Testis (tissue), 3 donors: ENCODE measurements around the gene PIP5K1A. TPM values are rescaled to one million over a fixed set of nuclear protein-coding genes. Genes with fewer than 3 reads are reported as not detected.
"Not testable (repeated sequence)": the region's sequence is repeated elsewhere in the genome, so short reads cannot be mapped to it uniquely, and the experiment has no call there.

ENCODE experiments used
- DNase-seq: peaks from one replicate; pipeline ENCODE4 v3.0.0-alpha.2; 2019
- H3K27ac ChIP-seq, 2 donors: fragments of 200-600 bp; sonication (generic); one replicate each; pipeline ENCODE4 v1.5.1; 2019
- H3K27me3 ChIP-seq: fragments of 200-600 bp; sonication (generic); one replicate; pipeline ENCODE4 v1.5.1; 2019
- H3K36me3 ChIP-seq: fragments of 200-600 bp; sonication (generic); one replicate; pipeline ENCODE4 v1.5.1; 2017; ENCODE audit warnings: low read depth; ENCODE audit errors: missing control alignments
- H3K4me1 ChIP-seq: fragments of 200-600 bp; sonication (generic); one replicate; pipeline ENCODE4 v1.5.1; 2019
- H3K4me3 ChIP-seq, 2 donors: fragments of 200-600 bp; sonication (generic); one replicate each; pipeline ENCODE4 v1.5.1; 2017 to 2019
- H3K9me3 ChIP-seq: fragments of 200-600 bp; sonication (generic); one replicate; pipeline ENCODE4 v1.5.1; 2017
- POLR2A ChIP-seq: fragments of 450-650 bp; IDR thresholded peaks from one replicate; pipeline ENCODE4 v1.6.1; 2017; ENCODE audit warnings: antibody characterized with exemption, mild to moderate bottlenecking, moderate library complexity
- WGBS, 2 donors: methylation state at CpG; one replicate each; pipeline ENCODE4 v1.1.5; 2018; 5-methylcytosine and 5-hydroxymethylcytosine counted together
- intact Hi-C: fragments of 100-400 bp; cut with DNase I; formaldehyde crosslinking; loops from one replicate; pipeline ENCODE4 v1.15.1; 2023; ENCODE audit warnings: low total_unique reads
- polyA plus RNA-seq: library from polyadenylated mRNA; stranded (reverse); fragments of 350-450 nt; fragmentation: Illumina TruSeq; extraction: RNeasy Lipid Tissue Mini Kit (QIAGEN cat#74804); gene quantifications from one replicate; pipeline ENCODE4 v1.2.3, GENCODE V29; 2014; ENCODE audit warnings: low read depth, low replicate concordance; ENCODE audit not compliant: insufficient read depth
- total RNA-seq, 2 donors: library from RNA; depleted of rRNA; stranded (reverse); fragments of >200 nt; gene quantifications; one replicate each; pipeline ENCODE4 v1.2.3, GENCODE V29; 2016
- TF ChIP-seq, protein P1 (sequence below), 3 experiments: fragments of 450-650 bp in 2 of 3; fragments of 200-600 bp in 1 of 3; sonication (generic) in 1 of 3; IDR thresholded peaks; one replicate each; pipeline ENCODE4 v1.5.1; 2016 to 2019; ENCODE audit warnings: antibody characterized with exemption in 3 of 3, mild to moderate bottlenecking in 2 of 3, moderate library complexity in 1 of 3

The PIP5K1A gene
- total and polyA plus RNA-seq, 3 donors from 2014 or later = 94.1 to 234 (median 168) TPM

DNA sequence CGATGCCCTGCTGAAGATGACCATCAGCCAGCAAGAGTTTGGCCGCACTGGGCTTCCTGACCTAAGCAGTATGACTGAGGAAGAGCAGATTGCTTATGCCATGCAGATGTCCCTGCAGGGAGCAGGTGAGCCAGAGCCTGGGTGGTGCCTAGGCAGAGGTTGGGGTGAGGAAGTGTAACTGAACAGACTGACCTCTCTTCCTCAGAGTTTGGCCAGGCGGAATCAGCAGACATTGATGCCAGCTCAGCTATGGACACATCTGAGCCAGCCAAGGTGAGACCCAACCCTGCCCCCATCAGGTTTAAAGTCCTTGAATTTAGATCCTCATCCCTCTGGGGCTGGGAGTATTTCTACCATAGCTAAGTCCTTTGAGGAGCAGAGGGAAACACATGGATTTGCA lies 68.0 kb downstream of the PIP5K1A start:
- intact Hi-C loops = no loop called here
- whole genome bisulfite sequencing, 2 donors = 79 to 82% methylated on average over 3 of the region's 3 CpGs
- Histone ChIP-seq H3K27ac (no peak overlapping the region), H3K4me1 (peaks cover under 1% of the 10 kb centered on the region), H3K9me3 (no peaks in the 10 kb centered on the region), H3K4me3 (no peak overlapping the region), H3K27me3 (no peaks in the 10 kb centered on the region), H3K36me3 (no peaks in the 10 kb centered on the region)
- DNase-seq = no peak
- no peak for TF ChIP-seq POLR2A
- TF ChIP-seq, protein P1, sequence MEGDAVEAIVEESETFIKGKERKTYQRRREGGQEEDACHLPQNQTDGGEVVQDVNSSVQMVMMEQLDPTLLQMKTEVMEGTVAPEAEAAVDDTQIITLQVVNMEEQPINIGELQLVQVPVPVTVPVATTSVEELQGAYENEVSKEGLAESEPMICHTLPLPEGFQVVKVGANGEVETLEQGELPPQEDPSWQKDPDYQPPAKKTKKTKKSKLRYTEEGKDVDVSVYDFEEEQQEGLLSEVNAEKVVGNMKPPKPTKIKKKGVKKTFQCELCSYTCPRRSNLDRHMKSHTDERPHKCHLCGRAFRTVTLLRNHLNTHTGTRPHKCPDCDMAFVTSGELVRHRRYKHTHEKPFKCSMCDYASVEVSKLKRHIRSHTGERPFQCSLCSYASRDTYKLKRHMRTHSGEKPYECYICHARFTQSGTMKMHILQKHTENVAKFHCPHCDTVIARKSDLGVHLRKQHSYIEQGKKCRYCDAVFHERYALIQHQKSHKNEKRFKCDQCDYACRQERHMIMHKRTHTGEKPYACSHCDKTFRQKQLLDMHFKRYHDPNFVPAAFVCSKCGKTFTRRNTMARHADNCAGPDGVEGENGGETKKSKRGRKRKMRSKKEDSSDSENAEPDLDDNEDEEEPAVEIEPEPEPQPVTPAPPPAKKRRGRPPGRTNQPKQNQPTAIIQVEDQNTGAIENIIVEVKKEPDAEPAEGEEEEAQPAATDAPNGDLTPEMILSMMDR (IDR thresholded peaks at IDR 0.05) = no peak

DNA sequence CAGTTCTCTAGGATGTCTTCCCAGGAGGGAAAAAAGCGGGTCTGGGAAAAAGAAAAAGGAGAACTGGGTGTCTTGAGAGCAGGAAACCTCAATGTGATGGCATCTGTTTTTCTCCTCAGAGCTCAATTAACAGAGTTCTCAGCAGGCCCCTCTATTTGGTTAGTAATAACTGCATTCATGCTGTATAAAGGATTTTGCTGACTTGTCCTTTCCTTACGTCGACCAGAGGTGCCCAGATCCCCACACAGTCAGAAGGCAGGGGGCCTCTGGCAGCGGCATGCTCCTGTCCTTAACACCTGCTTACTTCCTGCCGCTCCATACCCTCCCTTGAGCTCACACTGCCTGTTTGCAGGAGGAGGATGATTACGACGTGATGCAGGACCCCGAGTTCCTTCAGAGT lies 68.5 kb downstream of the PIP5K1A start:
- H3K4me3 ChIP-seq = no peak overlapping the region
- TF ChIP-seq POLR2A = no peak
- TF ChIP-seq, protein P1 (IDR thresholded peaks at IDR 0.05) = no peak
- H3K27ac ChIP-seq = no peak overlapping the region
- H3K9me3 ChIP-seq = no peaks in the 10 kb centered on the region
- H3K4me1 ChIP-seq = peaks cover 6% of the 10 kb centered on the region
- WGBS, 2 donors = 71 to 77% methylated on average over 8 of the region's 8 CpGs
- no peaks in the 10 kb centered on the region for H3K27me3 ChIP-seq
- no peaks in the 10 kb centered on the region for H3K36me3 ChIP-seq
- DNase-seq = no peak
- intact Hi-C loops = no loop called here

DNA sequence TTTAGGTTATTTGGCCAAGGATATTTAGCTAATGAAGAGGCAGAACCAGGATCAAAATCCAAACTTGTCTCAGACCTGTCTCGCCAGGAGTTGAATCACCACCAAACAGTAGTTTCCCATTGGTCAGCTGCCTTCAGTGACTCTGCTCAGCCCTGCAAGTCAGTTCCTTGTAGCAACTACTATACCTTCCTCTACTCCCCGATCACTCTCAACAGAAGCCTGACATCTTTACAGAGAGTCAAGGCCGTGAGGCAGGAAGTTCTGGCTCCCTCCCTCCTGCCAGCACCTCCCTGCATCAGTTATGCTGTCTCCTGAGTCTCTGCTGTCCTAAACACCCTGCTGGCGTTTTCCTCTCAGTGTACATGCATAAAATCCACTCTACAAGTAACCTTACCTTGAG lies 69.4 kb downstream of the PIP5K1A start:
- no peaks in the 10 kb centered on the region for H3K9me3 ChIP-seq
- H3K4me1 ChIP-seq = peaks cover 6% of the 10 kb centered on the region
- no peak for DNase-seq
- 49 to 53% methylated on average over 4 of the region's 4 CpGs for WGBS, 2 donors
- H3K27ac ChIP-seq = no peak overlapping the region
- H3K4me3 ChIP-seq = no peak overlapping the region
- intact Hi-C loops = no loop called here
- H3K36me3 ChIP-seq = no peaks in the 10 kb centered on the region
- TF ChIP-seq POLR2A = no peak
- TF ChIP-seq, protein P1 (IDR thresholded peaks at IDR 0.05) = no peak
- no peaks in the 10 kb centered on the region for H3K27me3 ChIP-seq

DNA sequence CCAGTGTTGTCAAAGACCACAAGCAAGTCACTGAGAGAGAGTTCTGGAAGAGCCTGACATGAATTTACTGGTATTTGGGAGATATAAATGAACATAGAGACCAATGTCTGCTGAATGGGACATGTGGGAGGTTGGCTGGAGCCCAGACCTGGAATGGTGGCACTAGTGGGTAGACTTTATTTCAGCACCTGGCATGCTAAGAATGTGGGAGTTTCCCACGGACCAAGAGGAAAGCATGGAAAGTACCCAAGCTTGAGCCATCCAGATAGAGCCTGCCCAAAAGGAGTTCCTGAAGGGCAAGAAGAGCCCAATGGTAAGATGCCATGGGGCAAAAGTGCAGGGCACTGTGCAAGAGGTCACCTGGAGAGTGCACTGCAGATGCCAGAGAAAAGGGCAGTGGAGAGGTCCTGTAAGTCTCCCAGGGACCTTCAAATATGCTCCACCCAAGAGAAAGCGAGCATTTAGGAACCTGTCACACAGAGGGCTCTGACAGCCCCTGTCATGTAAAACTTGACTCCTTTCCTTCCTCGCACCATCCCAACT lies 75.6 kb downstream of the PIP5K1A start:
- no peak for DNase-seq
- Histone ChIP-seq H3K4me1 (peaks cover 6% of the 10 kb centered on the region), H3K36me3 (no peaks in the 10 kb centered on the region), H3K27ac (no peak overlapping the region), H3K9me3 (no peaks in the 10 kb centered on the region), H3K4me3 (no peak overlapping the region), H3K27me3 (no peaks in the 10 kb centered on the region)
- intact Hi-C loops = no loop called here
- 78 to 81% methylated on average over 3 of the region's 3 CpGs for WGBS, 2 donors
- TF ChIP-seq POLR2A = no peak
- TF ChIP-seq, protein P1 (IDR thresholded peaks at IDR 0.05) = no peak

DNA sequence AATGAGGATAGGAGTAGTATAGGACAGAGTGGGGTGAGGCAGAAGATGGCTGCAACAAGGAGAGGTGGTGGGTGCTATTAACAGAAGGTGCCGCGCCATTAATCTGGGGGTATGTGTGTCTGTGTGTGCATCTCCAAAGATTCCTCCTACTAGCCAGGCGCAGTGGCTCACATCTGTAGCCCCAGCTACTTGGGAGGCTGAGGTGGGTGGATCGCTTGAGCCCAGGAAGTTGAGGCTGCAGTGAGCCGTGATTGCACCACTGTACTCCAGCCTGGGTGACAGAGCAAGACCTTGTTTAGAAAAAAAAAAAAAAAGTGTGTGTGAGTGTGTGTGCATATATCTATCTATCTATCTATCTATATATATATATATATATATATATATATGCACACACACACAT lies 77.0 kb downstream of the PIP5K1A start:
- 92 to 93% methylated on average over 5 of the region's 5 CpGs for WGBS, 2 donors

More for the DNA sequence above, 77.0 kb downstream of the PIP5K1A start:
- H3K36me3 ChIP-seq, H3K27ac ChIP-seq, H3K27me3 ChIP-seq, H3K9me3 ChIP-seq, DNase-seq, intact Hi-C loops, H3K4me1 ChIP-seq, H3K4me3 ChIP-seq: not testable (repeated sequence)
